GDM1 (cell line): ENCODE results near the gene CTDNEP1.

Experiments used
- DNase-seq: peaks from one replicate; lab custom pipeline; 2025; lab: John Stamatoyannopoulos, UW

Gene CTDNEP1

GRCh38 chr17:7251661-7252175, at the start of gene CTDNEP1:
Gene CTDNEP1 (minus strand): TSS chr17:7251734. CDS start chr17:7251296, 438 bp downstream.
- DNase-seq = peak; percentile 99

- DNase-seq = peak; percentile 66
Measured at GRCh38 chr17:7296189-7296861, 44.8 kb upstream of the CTDNEP1 start.

GRCh38 chr17:7295230-7296180, 44.0 kb upstream of the CTDNEP1 start:
- no peak for DNase-seq

- DNase-seq = peak; percentile 86
Measured at GRCh38 chr17:7294614-7295153, 43.1 kb upstream of the CTDNEP1 start, which contains the start of gene YBX2. Gene YBX2 (minus strand): TSS chr17:7294639. CDS start chr17:7294500, 139 bp downstream.

GRCh38 chr17:7293816-7294613, 42.5 kb upstream of the CTDNEP1 start:
- no peak for DNase-seq

GRCh38 chr17:7293159-7293558, 41.6 kb upstream of the CTDNEP1 start:
- no peak for DNase-seq

GRCh38 chr17:7292729-7293128, 41.2 kb upstream of the CTDNEP1 start:
- no peak for DNase-seq

- no peak for DNase-seq
Measured at GRCh38 chr17:7292194-7292593, 40.7 kb upstream of the CTDNEP1 start.

- no peak for DNase-seq
Measured at GRCh38 chr17:7290685-7291084, 39.2 kb upstream of the CTDNEP1 start.

- DNase-seq = no peak
Measured at GRCh38 chr17:7290166-7290565, 38.6 kb upstream of the CTDNEP1 start.

- no peak for DNase-seq
Measured at GRCh38 chr17:7289256-7290032, 37.9 kb upstream of the CTDNEP1 start.

GRCh38 chr17:7285679-7286078, 34.1 kb upstream of the CTDNEP1 start:
- no peak for DNase-seq

GRCh38 chr17:7284911-7285310, 33.4 kb upstream of the CTDNEP1 start:
- no peak for DNase-seq

GRCh38 chr17:7283471-7284216, 32.1 kb upstream of the CTDNEP1 start:
- no peak for DNase-seq

GRCh38 chr17:7282752-7283321, 31.3 kb upstream of the CTDNEP1 start:
- DNase-seq = no peak

GRCh38 chr17:7281953-7282751, 30.6 kb upstream of the CTDNEP1 start:
- no peak for DNase-seq

GRCh38 chr17:7281074-7281952, 29.8 kb upstream of the CTDNEP1 start, which contains the start of gene SLC2A4:
Gene SLC2A4 (plus strand): TSS chr17:7281718. CDS start chr17:7281935, 217 bp downstream.
- peak; percentile 93 for DNase-seq
